A673 (cell line): ENCODE measurements around the gene CDY2A. TPM values are rescaled to one million over a fixed set of nuclear protein-coding genes. Genes with fewer than 3 reads are reported as not detected.

Experiments used
- total RNA-seq: library from RNA; stranded (reverse); gene quantifications from 2 replicates; pipeline ENCODE4 v1.2.3, GENCODE V29; 2021

CDY2A gene
- total RNA-seq, 1 experiment from 2014 or later, result not detected

Other genes with a start within 250 kb of the CDY2A start
- gene CDY2B, start 145.6 kb upstream of the CDY2A start, total RNA-seq, result not detected in 2 replicates